ENCODE data around the gene PRICKLE1. TPM values are rescaled to one million over a fixed set of nuclear protein-coding genes. Genes with fewer than 3 reads are reported as not detected.

The PRICKLE1 gene
- total and polyA plus RNA-seq, 10 of the 15 experiments (the other 5 are each of a cell fraction or from before 2014, with no cell fraction given) = 0.47 to 2.8 (median 0.86) TPM

DNA sequence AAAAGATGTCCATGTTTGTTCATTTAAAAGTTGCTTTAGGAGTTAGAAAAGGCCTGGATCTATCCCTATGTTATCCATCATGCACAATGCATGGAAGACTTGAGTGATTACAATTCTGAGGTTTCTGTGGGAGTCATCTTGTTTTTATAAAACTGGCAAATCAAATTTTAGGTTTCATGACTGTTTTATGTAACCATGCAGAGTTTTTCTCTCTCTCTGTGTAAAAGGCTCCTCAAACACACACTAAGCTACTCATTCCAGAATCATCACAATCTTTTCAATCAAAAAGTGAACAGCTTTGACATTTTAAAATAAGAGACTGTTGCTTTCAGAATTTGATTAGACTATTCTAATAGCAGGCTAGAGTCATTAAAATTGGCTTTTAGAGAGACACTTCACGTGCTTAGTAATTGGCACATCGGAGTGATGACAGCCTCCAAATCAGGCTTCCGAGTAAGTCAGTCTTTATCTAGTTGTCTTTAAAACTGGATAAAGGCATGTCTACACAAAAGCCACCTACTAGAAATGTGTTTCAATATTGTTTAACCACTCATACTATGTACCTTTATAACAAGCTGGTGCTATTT is 31.9 kb downstream of the PRICKLE1 start:
- Histone ChIP-seq H3K27me3 (replicated peaks in 1 of 2; ENCODE audit: control insufficient read depth in 2 of 2, insufficient read depth in 2 of 2, low read length in 1 of 2) (no peaks in the 10 kb centered on the region), H3K4me1 (ENCODE audit: control insufficient read depth, insufficient read depth, low read length) (no peaks in the 10 kb centered on the region), H3K79me2 (ENCODE audit: control insufficient read depth, insufficient read depth, low read length) (no peaks in the 10 kb centered on the region), H3K9ac (ENCODE audit: control insufficient read depth, insufficient read depth, low read length) (no peak overlapping the region), H3K4me3 (no peak overlapping the region), H3K9me3 (replicated peaks; ENCODE audit: control insufficient read depth, insufficient read depth, low read length) (no peaks in the 10 kb centered on the region), H3K27ac (ENCODE audit: control insufficient read depth, insufficient read depth) (no peak overlapping the region), H3K36me3 (ENCODE audit: control insufficient read depth in 2 of 2, insufficient read depth in 2 of 2, low read length in 1 of 2) (no peaks in the 10 kb centered on the region), H3K4me2 (ENCODE audit: control insufficient read depth, insufficient read depth) (no peak overlapping the region), H4K20me1 (ENCODE audit: control insufficient read depth, insufficient read depth) (no peaks in the 10 kb centered on the region), H2AFZ (ENCODE audit: control insufficient read depth, low read depth, low read length) (no peak overlapping the region)
- WGBS (ENCODE audit: insufficient coverage, insufficient replicate concordance, low lambda C conversion rate, missing lambda C conversion rate) = 66% methylated on average over 3 of the region's 3 CpGs
- no TSS peak for BruUV-seq (replicated peaks)
- intact Hi-C loops (cut with micrococcal nuclease; ENCODE audit: unreplicated experiment) = no loop called here
- no peak for TF ChIP-seq YY1 (IDR thresholded peaks at IDR 0.05; ENCODE audit: low read depth, low read length)
- RAD21 ChIA-PET (ENCODE audit: unreplicated experiment) = no interaction called here
- CTCF ChIA-PET = interaction anchor here (0.6 to 1.8 kb wide), 5 partner anchors 8 to 1649 kb away, joined by 3 to 6 read pairs (median 4); no protein-coding TSS in a partner anchor
- in situ Hi-C loops (cut with MboI) = no loop called here
- POLR2A ChIA-PET = no interaction called here
- ATAC-seq = no peak
- SMC1A ChIA-PET (ENCODE audit: uncharacterized antibody, unreplicated experiment) = interaction anchor here (2.5 kb wide), 1 partner anchor 12 kb away, joined by 7 read pairs; no protein-coding TSS in a partner anchor
- no peak for DNase-seq (ENCODE audit: low read depth, low spot score)
- FAIRE-seq = no peak

DNA sequence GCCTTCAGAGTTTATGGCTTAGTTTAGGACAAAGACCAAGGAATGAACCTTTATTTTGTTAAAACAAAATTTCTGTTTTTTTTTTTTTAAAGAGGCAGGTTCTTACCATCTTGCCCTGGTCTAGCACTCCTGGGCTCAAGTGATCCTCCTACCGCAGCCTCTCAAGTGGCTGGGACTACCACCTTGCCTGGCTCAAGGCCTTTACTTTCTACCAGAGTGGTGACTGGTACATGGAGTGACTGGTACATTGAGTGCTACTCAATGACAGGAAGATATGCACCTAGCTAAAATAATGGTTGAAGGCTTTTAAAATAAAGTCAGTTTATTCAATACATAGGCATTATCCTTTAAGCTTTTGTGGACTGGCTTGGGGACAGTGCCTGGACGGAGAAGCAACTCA is 32.6 kb downstream of the PRICKLE1 start:
- ChIA-PET RAD21 (ENCODE audit: unreplicated experiment) (no interaction called here), SMC1A (ENCODE audit: uncharacterized antibody, unreplicated experiment) (interaction anchor here (2.5 kb wide), 1 partner anchor 13 kb away, joined by 7 read pairs; no protein-coding TSS in a partner anchor), POLR2A (no interaction called here), CTCF (interaction anchor here (0.6 to 1.4 kb wide), 3 partner anchors 12 to 1649 kb away, joined by 3 to 6 read pairs (median 4); no protein-coding TSS in a partner anchor)
- no peak overlapping the region for H3K4me3 ChIP-seq
- no peak for TF ChIP-seq CHD4 (IDR thresholded peaks at IDR 0.05)
- no peak for TF ChIP-seq MXI1 (IDR thresholded peaks at IDR 0.05; ENCODE audit: low read depth, low read length)
- no peak for TF ChIP-seq FOS (IDR thresholded peaks at IDR 0.05; ENCODE audit: borderline replicate concordance, extremely low read depth, insufficient read length)
- TF ChIP-seq HDAC2 (IDR thresholded peaks at IDR 0.05) = no peak
- no peak for TF ChIP-seq POLR2AphosphoS5 (IDR thresholded peaks at IDR 0.05; ENCODE audit: low read length)
- TF ChIP-seq CREB1 (IDR thresholded peaks at IDR 0.05; ENCODE audit: low read depth) = no peak
- TF ChIP-seq ZNF207 (IDR thresholded peaks at IDR 0.05; ENCODE audit: borderline replicate concordance) = no peak
- no peak for TF ChIP-seq ZNF24 (IDR thresholded peaks at IDR 0.05)
- no peak for TF ChIP-seq RUNX3 (IDR thresholded peaks at IDR 0.05; ENCODE audit: low read length)
- TF ChIP-seq RCOR1 (conservative IDR thresholded peaks at IDR 0.05; ENCODE audit: low read depth, low read length) = no peak
- TF ChIP-seq TAF1 (IDR thresholded peaks at IDR 0.05; ENCODE audit: borderline replicate concordance, low read depth, low read length) = no peak
- no peak for TF ChIP-seq EGR1 (IDR thresholded peaks at IDR 0.05; ENCODE audit: borderline replicate concordance in 1 of 2, low read depth in 2 of 2, low read length in 2 of 2)
- TF ChIP-seq POU2F2 (IDR thresholded peaks at IDR 0.05; ENCODE audit: borderline replicate concordance, low read depth, low read length) = no peak
- TF ChIP-seq MYC (IDR thresholded peaks at IDR 0.05; ENCODE audit: insufficient read depth, insufficient read length, insufficient replicate concordance, low read length, severe bottlenecking) = no peak
- TF ChIP-seq CBX3 (IDR thresholded peaks at IDR 0.05; ENCODE audit: borderline replicate concordance, low read depth) = no peak
- H3K27ac ChIP-seq (ENCODE audit: control insufficient read depth, insufficient read depth) = no peak overlapping the region
- DNase-seq (ENCODE audit: low read depth, low spot score) = no peak
- no peak for FAIRE-seq
- intact Hi-C loops (cut with micrococcal nuclease; ENCODE audit: unreplicated experiment) = no loop called here
- BruUV-seq (replicated peaks) = no TSS peak
- H2AFZ ChIP-seq (ENCODE audit: control insufficient read depth, low read depth, low read length) = no peak overlapping the region
- no peak overlapping the region for H3K4me2 ChIP-seq (ENCODE audit: control insufficient read depth, insufficient read depth)
- H3K27me3 ChIP-seq (replicated peaks in 1 of 2; ENCODE audit: control insufficient read depth in 2 of 2, insufficient read depth in 2 of 2, low read length in 1 of 2) = no peaks in the 10 kb centered on the region
- no peaks in the 10 kb centered on the region for H3K9me3 ChIP-seq (replicated peaks; ENCODE audit: control insufficient read depth, insufficient read depth, low read length)
- ATAC-seq = no peak
- H3K79me2 ChIP-seq (ENCODE audit: control insufficient read depth, insufficient read depth, low read length) = no peaks in the 10 kb centered on the region
- H3K4me1 ChIP-seq (ENCODE audit: control insufficient read depth, insufficient read depth, low read length) = no peaks in the 10 kb centered on the region
- no peaks in the 10 kb centered on the region for H4K20me1 ChIP-seq (ENCODE audit: control insufficient read depth, insufficient read depth)
- no peak overlapping the region for H3K9ac ChIP-seq (ENCODE audit: control insufficient read depth, insufficient read depth, low read length)
- in situ Hi-C loops (cut with MboI) = no loop called here
- H3K36me3 ChIP-seq (ENCODE audit: control insufficient read depth in 2 of 2, insufficient read depth in 2 of 2, low read length in 1 of 2) = no peaks in the 10 kb centered on the region
- 50% methylated on average over 2 of the region's 2 CpGs for WGBS (ENCODE audit: insufficient coverage, insufficient replicate concordance, low lambda C conversion rate, missing lambda C conversion rate)

All from GM12878 (cell line).